SK-N-SH treated with all-trans-retinoic acid at 6 μM for 48 hours (cell line): Measurements from ENCODE around the gene CDC42EP1.

Experiments
- ESRRG ChIP-seq: fragments of 250-450 bp; sonication (Bioruptor Pico); IDR thresholded peaks from 2 replicates; pipeline ENCODE4 v1.6.1; 2021; ENCODE audit warnings: mild to moderate bottlenecking
- PATZ1 ChIP-seq: fragments of 250-450 bp; sonication (Bioruptor Pico); IDR thresholded peaks from 2 replicates; pipeline ENCODE4 v1.8.0; 2020; ENCODE audit warnings: mild to moderate bottlenecking, moderate library complexity, borderline replicate concordance
- TCF4 ChIP-seq: fragments of 250-450 bp; sonication (Bioruptor Pico); IDR thresholded peaks from 2 replicates; pipeline ENCODE4 v1.8.0; 2021; ENCODE audit warnings: mild to moderate bottlenecking, moderate library complexity, borderline replicate concordance
- ZFP30 ChIP-seq: fragments of 450-650 bp; formaldehyde crosslinking; IDR thresholded peaks from 2 replicates; pipeline ENCODE4 v1.5.0; 2022; ENCODE audit warnings: mild to moderate bottlenecking, moderate library complexity
- ZNF565 ChIP-seq: fragments of 450-650 bp; formaldehyde crosslinking; conservative IDR thresholded peaks from 2 replicates; pipeline ENCODE4 v1.5.0; 2020; ENCODE audit warnings: low read depth, mild to moderate bottlenecking, moderate library complexity

- TF ChIP-seq ZNF565 (CRISPR knock-in tag) (no peak), PATZ1 (no peak), ESRRG (CRISPR knock-in tag) (no peak), ZFP30 (no peak), TCF4 (CRISPR knock-in tag) (no peak)
Observed at GRCh38 chr22:37556710-37557109, 3.6 kb upstream of the CDC42EP1 start.
